GM23338 (cell line): ENCODE measurements around the gene TRIP10.

Experiments
- CREB1 ChIP-seq: fragments of 250-450 bp; sonication (Bioruptor Pico); IDR thresholded peaks from 2 replicates; pipeline ENCODE4 v1.5.0; 2020; ENCODE audit warnings: low read depth, mild to moderate bottlenecking, moderate library complexity
- EZH2 ChIP-seq: fragments of 200-600 bp; sonication (generic); IDR thresholded peaks from one replicate; pipeline ENCODE4 v1.8.0; 2017; ENCODE audit warnings: antibody characterized with exemption, mild to moderate bottlenecking, low read depth; ENCODE audit not compliant: unreplicated experiment
- JUNB ChIP-seq: IDR thresholded peaks from one replicate; pipeline ENCODE4 v1.6.1; 2016; ENCODE audit warnings: antibody characterized with exemption; ENCODE audit not compliant: unreplicated experiment
- ZNF331 ChIP-seq: fragments of 250-450 bp; sonication (Bioruptor Pico); IDR thresholded peaks from 2 replicates; pipeline ENCODE4 v1.5.0; 2020; ENCODE audit warnings: low read depth, mild to moderate bottlenecking, moderate library complexity
- TF ChIP-seq, protein P1 (sequence below), 2 experiments: fragments of 200-600 bp in 1 of 2; sonication (generic) in 1 of 2; conservative IDR thresholded peaks; 2 replicates each; pipeline versions ENCODE4 v1.5.1 to v1.6.1; 2016 to 2017; ENCODE audit warnings: antibody characterized with exemption in 2 of 2, low read depth in 2 of 2, mild to moderate bottlenecking in 2 of 2, moderate library complexity in 1 of 2
- TF ChIP-seq, protein P2 (sequence below): IDR thresholded peaks from one replicate; pipeline ENCODE4 v1.6.1; 2018; ENCODE audit warnings: antibody characterized with exemption; ENCODE audit not compliant: unreplicated experiment
- TF ChIP-seq, protein P3 (sequence below): IDR thresholded peaks from 2 replicates; pipeline ENCODE4 v1.6.1; 2016; ENCODE audit warnings: antibody characterized with exemption

DNA sequence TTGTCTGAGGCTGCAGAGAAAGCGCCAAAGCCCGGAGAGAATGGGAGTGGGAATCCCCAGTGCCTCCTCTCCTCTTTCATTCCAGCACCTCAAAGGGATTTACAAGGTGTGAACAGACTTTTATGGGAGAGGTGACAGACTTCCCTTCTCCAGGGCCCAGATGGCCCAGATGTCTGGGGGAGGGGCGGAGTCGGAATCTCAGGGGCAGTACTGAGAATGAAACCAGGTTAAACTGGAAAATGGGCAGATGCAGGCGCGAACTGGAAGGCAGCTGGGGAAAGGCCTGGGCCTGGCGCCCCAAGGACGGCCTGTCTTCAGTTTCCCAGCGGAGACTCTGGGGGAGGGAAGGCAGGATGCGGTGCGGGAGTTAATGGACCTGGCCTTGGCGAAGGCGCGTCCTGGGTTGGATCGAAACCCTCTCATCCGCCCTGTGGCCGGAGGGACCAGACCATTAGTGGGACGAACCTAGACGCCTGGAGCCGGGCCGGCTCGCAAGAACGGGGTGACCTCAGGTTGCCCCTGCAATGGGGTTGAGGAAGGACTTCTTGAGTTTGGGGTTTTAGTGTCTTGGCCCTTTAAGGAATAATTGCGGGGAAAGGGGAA, 592 bp upstream of the TRIP10 start:
- TF ChIP-seq, protein P1, sequence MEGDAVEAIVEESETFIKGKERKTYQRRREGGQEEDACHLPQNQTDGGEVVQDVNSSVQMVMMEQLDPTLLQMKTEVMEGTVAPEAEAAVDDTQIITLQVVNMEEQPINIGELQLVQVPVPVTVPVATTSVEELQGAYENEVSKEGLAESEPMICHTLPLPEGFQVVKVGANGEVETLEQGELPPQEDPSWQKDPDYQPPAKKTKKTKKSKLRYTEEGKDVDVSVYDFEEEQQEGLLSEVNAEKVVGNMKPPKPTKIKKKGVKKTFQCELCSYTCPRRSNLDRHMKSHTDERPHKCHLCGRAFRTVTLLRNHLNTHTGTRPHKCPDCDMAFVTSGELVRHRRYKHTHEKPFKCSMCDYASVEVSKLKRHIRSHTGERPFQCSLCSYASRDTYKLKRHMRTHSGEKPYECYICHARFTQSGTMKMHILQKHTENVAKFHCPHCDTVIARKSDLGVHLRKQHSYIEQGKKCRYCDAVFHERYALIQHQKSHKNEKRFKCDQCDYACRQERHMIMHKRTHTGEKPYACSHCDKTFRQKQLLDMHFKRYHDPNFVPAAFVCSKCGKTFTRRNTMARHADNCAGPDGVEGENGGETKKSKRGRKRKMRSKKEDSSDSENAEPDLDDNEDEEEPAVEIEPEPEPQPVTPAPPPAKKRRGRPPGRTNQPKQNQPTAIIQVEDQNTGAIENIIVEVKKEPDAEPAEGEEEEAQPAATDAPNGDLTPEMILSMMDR (conservative IDR thresholded peaks at IDR 0.05; ENCODE audit: low read depth in 2 of 2) = no peak
- no peak for TF ChIP-seq EZH2
- TF ChIP-seq, protein P2, sequence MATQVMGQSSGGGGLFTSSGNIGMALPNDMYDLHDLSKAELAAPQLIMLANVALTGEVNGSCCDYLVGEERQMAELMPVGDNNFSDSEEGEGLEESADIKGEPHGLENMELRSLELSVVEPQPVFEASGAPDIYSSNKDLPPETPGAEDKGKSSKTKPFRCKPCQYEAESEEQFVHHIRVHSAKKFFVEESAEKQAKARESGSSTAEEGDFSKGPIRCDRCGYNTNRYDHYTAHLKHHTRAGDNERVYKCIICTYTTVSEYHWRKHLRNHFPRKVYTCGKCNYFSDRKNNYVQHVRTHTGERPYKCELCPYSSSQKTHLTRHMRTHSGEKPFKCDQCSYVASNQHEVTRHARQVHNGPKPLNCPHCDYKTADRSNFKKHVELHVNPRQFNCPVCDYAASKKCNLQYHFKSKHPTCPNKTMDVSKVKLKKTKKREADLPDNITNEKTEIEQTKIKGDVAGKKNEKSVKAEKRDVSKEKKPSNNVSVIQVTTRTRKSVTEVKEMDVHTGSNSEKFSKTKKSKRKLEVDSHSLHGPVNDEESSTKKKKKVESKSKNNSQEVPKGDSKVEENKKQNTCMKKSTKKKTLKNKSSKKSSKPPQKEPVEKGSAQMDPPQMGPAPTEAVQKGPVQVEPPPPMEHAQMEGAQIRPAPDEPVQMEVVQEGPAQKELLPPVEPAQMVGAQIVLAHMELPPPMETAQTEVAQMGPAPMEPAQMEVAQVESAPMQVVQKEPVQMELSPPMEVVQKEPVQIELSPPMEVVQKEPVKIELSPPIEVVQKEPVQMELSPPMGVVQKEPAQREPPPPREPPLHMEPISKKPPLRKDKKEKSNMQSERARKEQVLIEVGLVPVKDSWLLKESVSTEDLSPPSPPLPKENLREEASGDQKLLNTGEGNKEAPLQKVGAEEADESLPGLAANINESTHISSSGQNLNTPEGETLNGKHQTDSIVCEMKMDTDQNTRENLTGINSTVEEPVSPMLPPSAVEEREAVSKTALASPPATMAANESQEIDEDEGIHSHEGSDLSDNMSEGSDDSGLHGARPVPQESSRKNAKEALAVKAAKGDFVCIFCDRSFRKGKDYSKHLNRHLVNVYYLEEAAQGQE = no peak
- TF ChIP-seq, protein P3, sequence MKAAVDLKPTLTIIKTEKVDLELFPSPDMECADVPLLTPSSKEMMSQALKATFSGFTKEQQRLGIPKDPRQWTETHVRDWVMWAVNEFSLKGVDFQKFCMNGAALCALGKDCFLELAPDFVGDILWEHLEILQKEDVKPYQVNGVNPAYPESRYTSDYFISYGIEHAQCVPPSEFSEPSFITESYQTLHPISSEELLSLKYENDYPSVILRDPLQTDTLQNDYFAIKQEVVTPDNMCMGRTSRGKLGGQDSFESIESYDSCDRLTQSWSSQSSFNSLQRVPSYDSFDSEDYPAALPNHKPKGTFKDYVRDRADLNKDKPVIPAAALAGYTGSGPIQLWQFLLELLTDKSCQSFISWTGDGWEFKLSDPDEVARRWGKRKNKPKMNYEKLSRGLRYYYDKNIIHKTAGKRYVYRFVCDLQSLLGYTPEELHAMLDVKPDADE = no peak
- no peak for TF ChIP-seq JUNB
- TF ChIP-seq CREB1 = no peak
- no peak for TF ChIP-seq ZNF331
